Progenitor cell of endocrine pancreas (in vitro differentiated cells): Measurements from ENCODE around the gene HCN4. TPM values are rescaled to one million over a fixed set of nuclear protein-coding genes. Genes with fewer than 3 reads are reported as not detected.

Experiments used
- DNase-seq: peaks from one replicate; pipeline ENCODE4 v3.0.0; 2021; ENCODE audit warnings: low spot score; ENCODE audit not compliant: unreplicated experiment
- H3K27ac Mint-ChIP-seq: 2 replicates; pipeline ENCODE4 v1.8.0; 2021; ENCODE audit warnings: mild to moderate bottlenecking, moderate library complexity, mixed read lengths
- H3K27me3 Mint-ChIP-seq: 2 replicates; pipeline ENCODE4 v1.8.0; 2021; ENCODE audit warnings: mixed read lengths
- H3K36me3 Mint-ChIP-seq: 2 replicates; pipeline ENCODE4 v1.8.0; 2022; ENCODE audit warnings: mixed read lengths; ENCODE audit not compliant: insufficient read depth
- H3K4me1 Mint-ChIP-seq: 2 replicates; pipeline ENCODE4 v1.8.0; 2021; ENCODE audit warnings: low read depth, mixed read lengths
- H3K4me3 Mint-ChIP-seq: 2 replicates; pipeline ENCODE4 v1.8.0; 2021; ENCODE audit warnings: low read depth, mild to moderate bottlenecking, moderate library complexity, mixed read lengths
- H3K9me3 Mint-ChIP-seq: 2 replicates; pipeline ENCODE4 v1.8.0; 2021; ENCODE audit warnings: low read depth, mixed read lengths
- total RNA-seq: library from RNA; stranded (reverse); gene quantifications from 2 replicates; pipeline ENCODE4 v1.2.1, GENCODE V29; 2021
- TF ChIP-seq, protein P1 (sequence below): fragments of 200-600 bp; sonication (generic); IDR thresholded peaks from one replicate; pipeline ENCODE4 v1.5.0; 2021; ENCODE audit warnings: antibody characterized with exemption, mild to moderate bottlenecking; ENCODE audit not compliant: unreplicated experiment

HCN4 gene
- total RNA-seq, 1 donor from 2014 or later, result 4.9 TPM

DNA sequence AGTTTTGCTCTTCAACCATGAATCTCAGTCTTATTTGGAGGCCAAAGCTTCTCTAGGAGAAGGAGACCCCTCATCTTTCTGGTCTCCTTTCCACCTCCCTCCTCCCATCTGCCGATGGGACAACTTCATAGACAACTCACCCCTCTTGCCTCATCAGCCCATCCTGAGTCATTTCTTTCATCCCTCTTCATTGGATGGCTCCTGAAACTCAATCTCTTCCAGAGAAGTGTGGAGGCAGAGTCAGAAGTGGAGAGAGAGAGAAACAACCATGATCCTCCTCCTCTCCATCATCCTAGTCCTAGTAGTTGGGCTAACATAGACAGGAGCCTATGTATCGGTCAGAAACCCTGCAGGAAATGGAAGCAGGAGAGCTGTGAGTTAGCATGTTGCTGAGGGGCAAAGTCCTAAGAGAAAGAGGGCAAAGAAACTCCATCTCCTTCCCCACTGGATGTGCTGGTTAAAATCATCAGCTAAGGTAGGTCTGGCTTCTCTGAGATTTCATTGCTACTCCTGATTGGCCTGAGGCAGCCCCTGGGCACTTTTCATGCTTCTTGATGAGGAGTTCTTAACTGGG, 21.3 kb upstream of the HCN4 start:
- TF ChIP-seq, protein P1, sequence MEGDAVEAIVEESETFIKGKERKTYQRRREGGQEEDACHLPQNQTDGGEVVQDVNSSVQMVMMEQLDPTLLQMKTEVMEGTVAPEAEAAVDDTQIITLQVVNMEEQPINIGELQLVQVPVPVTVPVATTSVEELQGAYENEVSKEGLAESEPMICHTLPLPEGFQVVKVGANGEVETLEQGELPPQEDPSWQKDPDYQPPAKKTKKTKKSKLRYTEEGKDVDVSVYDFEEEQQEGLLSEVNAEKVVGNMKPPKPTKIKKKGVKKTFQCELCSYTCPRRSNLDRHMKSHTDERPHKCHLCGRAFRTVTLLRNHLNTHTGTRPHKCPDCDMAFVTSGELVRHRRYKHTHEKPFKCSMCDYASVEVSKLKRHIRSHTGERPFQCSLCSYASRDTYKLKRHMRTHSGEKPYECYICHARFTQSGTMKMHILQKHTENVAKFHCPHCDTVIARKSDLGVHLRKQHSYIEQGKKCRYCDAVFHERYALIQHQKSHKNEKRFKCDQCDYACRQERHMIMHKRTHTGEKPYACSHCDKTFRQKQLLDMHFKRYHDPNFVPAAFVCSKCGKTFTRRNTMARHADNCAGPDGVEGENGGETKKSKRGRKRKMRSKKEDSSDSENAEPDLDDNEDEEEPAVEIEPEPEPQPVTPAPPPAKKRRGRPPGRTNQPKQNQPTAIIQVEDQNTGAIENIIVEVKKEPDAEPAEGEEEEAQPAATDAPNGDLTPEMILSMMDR, result no peak
- peaks cover 16% of the 10 kb centered on the region for H3K4me1 Mint-ChIP-seq
- peaks cover 3% of the 10 kb centered on the region for H3K9me3 Mint-ChIP-seq
- H3K27ac Mint-ChIP-seq, result no peak overlapping the region
- DNase-seq, result no peak
- H3K36me3 Mint-ChIP-seq, result no peaks in the 10 kb centered on the region
- H3K4me3 Mint-ChIP-seq, result no peak overlapping the region
- peaks cover 12% of the 10 kb centered on the region for H3K27me3 Mint-ChIP-seq

DNA sequence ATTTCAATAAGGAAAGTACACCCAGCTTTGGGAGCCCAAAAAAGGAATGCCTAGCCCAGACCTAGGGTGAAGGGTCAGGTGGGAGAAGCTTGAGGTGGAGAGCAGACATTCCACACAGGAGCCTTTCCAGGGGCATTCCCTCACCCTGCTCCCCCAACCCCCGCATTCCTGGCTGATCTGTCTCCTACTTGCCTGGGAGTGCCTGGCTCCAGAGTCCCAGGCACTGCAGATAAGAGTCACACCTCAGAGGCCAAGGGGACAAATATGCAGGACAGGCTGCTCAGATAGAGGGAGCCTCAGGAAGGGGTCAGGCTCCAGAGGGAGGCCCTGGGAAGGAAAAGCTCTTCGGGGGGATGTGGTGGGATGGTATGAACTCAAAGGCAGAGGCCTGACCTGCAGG, 20.8 kb upstream of the HCN4 start:
- Mint-ChIP-seq H3K4me1 (peaks cover 16% of the 10 kb centered on the region), H3K27ac (no peak overlapping the region), H3K36me3 (no peaks in the 10 kb centered on the region), H3K27me3 (peaks cover 14% of the 10 kb centered on the region), H3K9me3 (peaks cover 3% of the 10 kb centered on the region), H3K4me3 (no peak overlapping the region)
- TF ChIP-seq, protein P1, result no peak
- no peak for DNase-seq

DNA sequence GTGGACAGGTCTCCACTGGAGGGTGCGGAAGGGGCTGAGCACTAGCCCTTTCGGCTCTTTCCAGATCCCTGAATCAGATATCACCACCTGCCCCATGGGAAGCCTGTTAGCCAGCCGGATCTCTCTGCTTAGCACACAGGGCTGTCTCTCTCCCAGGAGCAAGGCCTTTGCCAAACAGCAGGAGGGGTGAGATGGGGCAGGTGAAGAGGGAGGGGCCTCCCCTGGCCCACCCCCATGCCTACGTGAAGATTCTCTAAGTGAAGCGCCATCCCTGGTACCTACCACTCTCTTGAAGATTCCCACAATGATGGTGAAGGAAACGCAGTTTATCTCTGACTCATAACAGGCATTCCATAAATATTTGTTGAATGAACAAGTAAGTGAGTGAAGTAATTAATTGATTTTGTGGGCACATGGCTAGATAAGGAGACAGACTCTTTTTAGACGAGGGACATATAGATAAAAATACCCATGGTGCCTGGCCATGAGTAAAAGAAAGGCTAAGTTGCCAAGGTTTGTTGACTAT, 19.6 kb upstream of the HCN4 start:
- H3K4me1 Mint-ChIP-seq, result peaks cover 16% of the 10 kb centered on the region
- no peaks in the 10 kb centered on the region for H3K36me3 Mint-ChIP-seq
- peaks cover 3% of the 10 kb centered on the region for H3K9me3 Mint-ChIP-seq
- H3K27ac Mint-ChIP-seq, result peak overlapping the region; percentile 28
- H3K27me3 Mint-ChIP-seq, result peaks cover 11% of the 10 kb centered on the region
- H3K4me3 Mint-ChIP-seq, result no peak overlapping the region
- no peak for DNase-seq
- TF ChIP-seq, protein P1, result no peak

DNA sequence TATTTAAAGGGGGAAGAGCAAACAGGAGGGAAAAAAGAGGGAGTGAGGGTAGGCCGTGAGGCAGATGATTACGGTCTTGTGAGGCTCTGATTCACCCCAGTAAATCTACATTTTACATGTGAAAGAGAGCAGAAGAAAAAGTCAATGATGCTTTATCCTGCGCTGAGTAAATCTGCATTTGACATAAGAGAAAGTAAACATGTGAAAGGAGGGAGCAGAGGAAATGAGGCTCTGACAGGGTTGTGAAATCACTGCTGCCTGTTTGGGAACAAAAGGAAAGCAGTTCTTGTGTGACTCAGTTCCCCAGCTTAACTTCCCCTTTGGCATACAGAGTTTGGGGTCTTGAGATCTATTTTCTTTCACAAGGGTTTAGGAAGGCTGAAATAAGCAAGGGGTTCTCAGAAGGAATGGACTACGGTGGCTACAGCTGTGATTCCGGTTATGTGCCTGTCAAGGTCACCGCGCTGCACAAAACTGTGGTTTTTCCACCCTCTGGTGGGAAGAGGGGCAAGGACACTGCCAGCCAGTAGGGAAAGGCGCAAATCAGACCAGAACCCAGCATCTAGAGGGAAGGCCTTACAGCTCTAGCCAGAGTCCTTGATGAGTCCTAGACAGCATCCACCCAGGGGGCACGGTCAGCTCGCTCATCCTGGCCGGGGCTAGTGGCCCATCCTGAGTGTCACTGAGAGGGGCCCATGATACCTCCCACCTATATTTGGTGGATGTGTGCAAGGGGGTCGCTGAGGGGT, 18.9 kb upstream of the HCN4 start:
- Mint-ChIP-seq H3K27me3 (peaks cover 11% of the 10 kb centered on the region), H3K36me3 (no peaks in the 10 kb centered on the region), H3K4me1 (peaks cover 16% of the 10 kb centered on the region), H3K9me3 (peaks cover 3% of the 10 kb centered on the region), H3K27ac (peak overlapping the region; percentile 60), H3K4me3 (no peak overlapping the region)
- DNase-seq, result no peak
- TF ChIP-seq, protein P1, result no peak

DNA sequence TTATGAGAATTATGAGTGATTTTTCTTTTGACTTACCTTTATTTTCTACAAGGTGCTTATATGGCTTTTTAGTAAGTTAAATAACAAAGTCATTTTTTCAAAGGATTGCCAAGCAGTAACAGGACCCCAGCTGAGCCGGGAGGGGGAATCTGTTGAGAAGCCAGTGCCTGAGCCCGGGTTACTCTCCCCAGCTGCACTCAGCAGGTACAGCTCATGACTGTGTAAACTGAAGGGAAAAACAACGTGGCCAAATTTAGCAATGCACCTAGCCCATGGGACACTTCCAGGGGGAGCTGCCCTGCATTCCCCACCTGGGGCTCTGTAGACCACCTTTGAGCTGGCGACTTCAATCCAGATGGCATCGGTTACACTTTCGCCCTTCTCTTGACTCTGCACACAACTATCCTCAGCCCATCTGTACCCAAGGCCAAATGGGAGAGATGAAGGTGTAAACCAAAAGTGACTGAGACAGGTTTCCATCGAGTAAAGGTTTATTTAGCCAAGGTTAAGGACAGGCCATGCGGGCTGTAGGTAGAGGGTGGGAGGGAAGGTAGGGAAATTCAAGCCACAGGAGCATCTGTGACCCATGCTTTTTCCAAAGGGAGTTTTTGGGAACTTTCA, 18.2 kb upstream of the HCN4 start:
- Mint-ChIP-seq H3K27ac (peak overlapping the region; percentile 60), H3K9me3 (peaks cover 3% of the 10 kb centered on the region), H3K36me3 (no peaks in the 10 kb centered on the region), H3K27me3 (peaks cover 11% of the 10 kb centered on the region), H3K4me3 (no peak overlapping the region), H3K4me1 (peaks cover 16% of the 10 kb centered on the region)
- TF ChIP-seq, protein P1, result no peak
- DNase-seq, result no peak
